ENCODE measurements around the gene VMP1. TPM values are rescaled to one million over a fixed set of nuclear protein-coding genes. Genes with fewer than 3 reads are reported as not detected.

The VMP1 gene
- total RNA-seq, 1 experiment from 2014 or later: 83.1 TPM

DNA sequence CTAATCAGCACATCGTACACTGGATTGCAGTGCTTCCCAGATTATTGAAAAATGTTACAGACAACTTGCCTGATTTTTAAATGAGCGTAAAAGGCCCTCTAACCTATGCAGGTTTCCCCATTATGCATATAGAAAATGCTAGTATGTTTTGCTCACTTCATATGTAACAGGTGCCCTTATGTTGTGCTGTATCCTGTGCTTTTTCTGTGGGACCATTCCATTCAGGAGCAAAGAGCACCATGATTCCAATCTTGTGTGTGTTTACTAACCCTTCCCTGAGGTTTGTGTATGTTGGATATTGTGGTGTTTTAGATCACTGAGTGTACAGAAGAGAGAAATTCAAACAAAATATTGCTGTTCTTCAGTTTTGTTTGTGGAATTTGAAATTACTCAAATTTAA lies 13.1 kb upstream of the VMP1 start:
- no peak for DNase-seq
- Histone ChIP-seq H3K23me2 (ENCODE audit: insufficient read length, low read depth, low read length, poor library complexity, severe bottlenecking) (no peaks in the 10 kb centered on the region), H3K4ac (ENCODE audit: low read depth, low read length) (no peak overlapping the region), H3K27me3 (ENCODE audit: insufficient read depth, low read length) (no peaks in the 10 kb centered on the region), H3K9me3 (ENCODE audit: control insufficient read depth, low read depth, low read length) (no peaks in the 10 kb centered on the region), H2BK20ac (ENCODE audit: low read depth, low read length, poor library complexity, severe bottlenecking) (no peak overlapping the region), H3K9ac (ENCODE audit: extremely low read depth, insufficient read length, low read length) (no peak overlapping the region), H3K79me1 (ENCODE audit: insufficient read depth, low read depth, low read length, poor library complexity, severe bottlenecking) (peaks cover 3% of the 10 kb centered on the region), H3K14ac (ENCODE audit: insufficient read depth, low read length) (no peak overlapping the region), H4K20me1 (ENCODE audit: control insufficient read depth, insufficient read depth, insufficient read length) (no peaks in the 10 kb centered on the region), H3K4me2 (ENCODE audit: insufficient read depth, insufficient read length, low read length) (no peak overlapping the region), H3K79me2 (ENCODE audit: insufficient read depth, low read length) (peaks cover 2% of the 10 kb centered on the region; the same call in 1 of the 2 replicates), H2BK12ac (ENCODE audit: insufficient read length, low read depth, low read length) (no peak overlapping the region), H2AFZ (ENCODE audit: low read length) (no peak overlapping the region), H2BK15ac (ENCODE audit: low read depth, low read length) (no peak overlapping the region), H3T11ph (ENCODE audit: low read length) (no peak overlapping the region), H3K18ac (ENCODE audit: insufficient read length, low read depth, low read length) (no peak overlapping the region), H3K27ac (ENCODE audit: insufficient read length, low read depth, low read length) (no peak overlapping the region), H2AK5ac (ENCODE audit: insufficient read length, low read length) (no peak overlapping the region), H2BK120ac (ENCODE audit: low read depth, low read length, poor library complexity, severe bottlenecking) (no peak overlapping the region), H3K23ac (ENCODE audit: insufficient read length, low read depth, low read length) (no peak overlapping the region), H3K4me1 (ENCODE audit: insufficient read depth, low read length) (no peaks in the 10 kb centered on the region), H2BK5ac (ENCODE audit: insufficient read length, low read length) (no peak overlapping the region), H4K8ac (replicated peaks; ENCODE audit: insufficient read length, low read depth, low read length) (no peak overlapping the region), H4K5ac (ENCODE audit: insufficient read length, low read depth, low read length) (no peak overlapping the region), H3K56ac (ENCODE audit: insufficient read length, low read depth, low read length) (no peak overlapping the region), H4K91ac (ENCODE audit: insufficient read length, low read depth, low read length) (no peak overlapping the region)
- no peak overlapping the region; a peak in 1 of 7 replicates for H3K27ac Mint-ChIP-seq
- no peaks in the 10 kb centered on the region for H3K4me1 Mint-ChIP-seq
- TF ChIP-seq, protein P1, sequence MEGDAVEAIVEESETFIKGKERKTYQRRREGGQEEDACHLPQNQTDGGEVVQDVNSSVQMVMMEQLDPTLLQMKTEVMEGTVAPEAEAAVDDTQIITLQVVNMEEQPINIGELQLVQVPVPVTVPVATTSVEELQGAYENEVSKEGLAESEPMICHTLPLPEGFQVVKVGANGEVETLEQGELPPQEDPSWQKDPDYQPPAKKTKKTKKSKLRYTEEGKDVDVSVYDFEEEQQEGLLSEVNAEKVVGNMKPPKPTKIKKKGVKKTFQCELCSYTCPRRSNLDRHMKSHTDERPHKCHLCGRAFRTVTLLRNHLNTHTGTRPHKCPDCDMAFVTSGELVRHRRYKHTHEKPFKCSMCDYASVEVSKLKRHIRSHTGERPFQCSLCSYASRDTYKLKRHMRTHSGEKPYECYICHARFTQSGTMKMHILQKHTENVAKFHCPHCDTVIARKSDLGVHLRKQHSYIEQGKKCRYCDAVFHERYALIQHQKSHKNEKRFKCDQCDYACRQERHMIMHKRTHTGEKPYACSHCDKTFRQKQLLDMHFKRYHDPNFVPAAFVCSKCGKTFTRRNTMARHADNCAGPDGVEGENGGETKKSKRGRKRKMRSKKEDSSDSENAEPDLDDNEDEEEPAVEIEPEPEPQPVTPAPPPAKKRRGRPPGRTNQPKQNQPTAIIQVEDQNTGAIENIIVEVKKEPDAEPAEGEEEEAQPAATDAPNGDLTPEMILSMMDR (conservative IDR thresholded peaks at IDR 0.05): no peak
- H3K4me3 Mint-ChIP-seq: no peak overlapping the region
- peaks cover 24 to 91% (median 76%) of the 10 kb centered on the region in 3 experiments; a peak in 6 of 7 replicates for H3K36me3 Mint-ChIP-seq (ENCODE audit: insufficient read depth in 1 of 3, low read depth in 3 of 3)
- no CpG with 5 or more reads among the region's 2 CpGs for WGBS (ENCODE audit: extremely low coverage, insufficient read length, low lambda C conversion rate)
- no peaks in the 10 kb centered on the region for H3K9me3 Mint-ChIP-seq
- H3K27me3 Mint-ChIP-seq (ENCODE audit: low read depth): no peaks in the 10 kb centered on the region

Measured in H9 (cell line).